Measurements from ENCODE around the gene THSD4. TPM values are rescaled to one million over a fixed set of nuclear protein-coding genes. Genes with fewer than 3 reads are reported as not detected.
"Not testable (repeated sequence)": the region's sequence is repeated elsewhere in the genome, so short reads cannot be mapped to it uniquely, and the experiment has no call there.

Gene THSD4
- total and polyA plus RNA-seq, 2 of the 4 experiments (the other 2 are of a cell fraction): 25.5 to 31.1 TPM

- no TSS peak for BruUV-seq (replicated peaks)
- POLR2A ChIA-PET (ENCODE audit: unreplicated experiment): no interaction called here
- no CpG with 5 or more reads among the region's 1 CpG for WGBS, 2 experiments (ENCODE audit: extremely low coverage in 2 of 2, insufficient read length in 1 of 2)
Observed at GRCh38 chr15:71316911-71317310, 201.6 kb downstream of the THSD4 start.

GRCh38 chr15:71319424-71319823 lies 204.2 kb downstream of the THSD4 start:
- H3K36me3 ChIP-seq (ENCODE audit: control insufficient read depth, insufficient read depth, low read length); in situ Hi-C loops (cut with MboI; ENCODE audit: low sequenced_read_pairs); H3K4me2 ChIP-seq (ENCODE audit: low read depth, low read length); H3K4me3 ChIP-seq (ENCODE audit: insufficient read depth, low read depth, low read length); dilution Hi-C loops (cut with HindIII; ENCODE audit: low sequenced_read_pairs, unreplicated experiment); POLR2A ChIA-PET (ENCODE audit: unreplicated experiment); H3K56ac ChIP-seq (ENCODE audit: extremely low read depth, insufficient read depth, low read length); H4K20me1 ChIP-seq (ENCODE audit: insufficient read depth, low read length); H3K14ac ChIP-seq (replicated peaks; ENCODE audit: low read depth, low read length); CTCF ChIA-PET; H3K23ac ChIP-seq (ENCODE audit: low read depth, low read length); H3K4ac ChIP-seq (ENCODE audit: low read depth, low read length); DNase-seq; ATAC-seq (ENCODE audit: low read depth); H3K9me3 ChIP-seq (ENCODE audit: control insufficient read depth, insufficient read depth, low read length); H2AK9ac ChIP-seq (replicated peaks; ENCODE audit: low read depth, low read length, poor library complexity); H3K27ac ChIP-seq (ENCODE audit: insufficient read depth, low read length); H4K91ac ChIP-seq (ENCODE audit: insufficient read depth, low read depth, low read length); intact Hi-C loops (cut with micrococcal nuclease); H3K27me3 ChIP-seq (ENCODE audit: control insufficient read depth, insufficient read depth, low read length); BruUV-seq (replicated peaks); H2BK5ac ChIP-seq (ENCODE audit: low read depth, low read length, poor library complexity, severe bottlenecking); H2AK5ac ChIP-seq (ENCODE audit: low read depth, low read length); H2AFZ ChIP-seq (replicated peaks; ENCODE audit: low read length, poor library complexity); H4K5ac ChIP-seq (ENCODE audit: low read depth, low read length); H3K9ac ChIP-seq (ENCODE audit: low read depth, low read length); H4K8ac ChIP-seq (ENCODE audit: low read depth in 2 of 2, low read length in 2 of 2): not testable (repeated sequence)
- H3K4me1 ChIP-seq (ENCODE audit: control insufficient read depth, insufficient read depth, low read length): peaks cover 30% of the 10 kb centered on the region
- H2BK15ac ChIP-seq (ENCODE audit: low read depth, low read length): peak overlapping the region; percentile 38; the same call in 1 of the 3 replicates
- peaks cover 7 to 51% of the 10 kb centered on the region in 2 experiments; a peak in 3 of 4 replicates for H3K79me1 ChIP-seq (ENCODE audit: low read depth in 1 of 2, low read length in 2 of 2)
- H3K9me1 ChIP-seq (ENCODE audit: insufficient read depth, low read length): peaks cover 27% of the 10 kb centered on the region
- H2BK120ac ChIP-seq (ENCODE audit: low read depth, low read length): 0 out of 2 replicates have a peak overlapping the region, but pooled peaks have one; percentile 67
- H3K18ac ChIP-seq (ENCODE audit: low read depth, low read length): peak overlapping the region; percentile 2; the same call in 1 of the 2 replicates
- peak overlapping the region; percentile 70 for H2BK20ac ChIP-seq (ENCODE audit: low read depth, low read length)
- WGBS, 2 experiments (ENCODE audit: extremely low coverage in 2 of 2, insufficient read length in 1 of 2): no CpG with 5 or more reads among the region's 3 CpGs

More at GRCh38 chr15:71316911-71317310, 201.6 kb downstream of the THSD4 start:
- DNase-seq (peak; percentile 73), ATAC-seq (ENCODE audit: low read depth) (peak; percentile 83)
- H2AK9ac ChIP-seq (replicated peaks; ENCODE audit: low read depth, low read length, poor library complexity): no peak overlapping the region
- H4K91ac ChIP-seq (ENCODE audit: insufficient read depth, low read depth, low read length): peak overlapping the region; percentile 99
- H3K9me1 ChIP-seq (ENCODE audit: insufficient read depth, low read length): peaks cover 22% of the 10 kb centered on the region
- peak overlapping the region; percentile 99 for H3K27ac ChIP-seq (ENCODE audit: insufficient read depth, low read length)
- peak overlapping the region; percentile 16; the same call in 1 of the 2 replicates for H3K4me2 ChIP-seq (ENCODE audit: low read depth, low read length)
- peak overlapping the region; percentile 95 for H3K23ac ChIP-seq (ENCODE audit: low read depth, low read length)
- CTCF ChIA-PET: no interaction called here
- no peaks in the 10 kb centered on the region; the same call in 1 of the 2 replicates for H3K36me3 ChIP-seq (ENCODE audit: control insufficient read depth, insufficient read depth, low read length)
- dilution Hi-C loops (cut with HindIII; ENCODE audit: low sequenced_read_pairs, unreplicated experiment): no loop called here
- no peak overlapping the region for H2AFZ ChIP-seq (replicated peaks; ENCODE audit: low read length, poor library complexity)
- H4K5ac ChIP-seq (ENCODE audit: low read depth, low read length): peak overlapping the region; percentile 100
- H3K27me3 ChIP-seq (ENCODE audit: control insufficient read depth, insufficient read depth, low read length): no peaks in the 10 kb centered on the region
- H3K18ac ChIP-seq (ENCODE audit: low read depth, low read length): peak overlapping the region; percentile 100
- TF ChIP-seq, protein P1, sequence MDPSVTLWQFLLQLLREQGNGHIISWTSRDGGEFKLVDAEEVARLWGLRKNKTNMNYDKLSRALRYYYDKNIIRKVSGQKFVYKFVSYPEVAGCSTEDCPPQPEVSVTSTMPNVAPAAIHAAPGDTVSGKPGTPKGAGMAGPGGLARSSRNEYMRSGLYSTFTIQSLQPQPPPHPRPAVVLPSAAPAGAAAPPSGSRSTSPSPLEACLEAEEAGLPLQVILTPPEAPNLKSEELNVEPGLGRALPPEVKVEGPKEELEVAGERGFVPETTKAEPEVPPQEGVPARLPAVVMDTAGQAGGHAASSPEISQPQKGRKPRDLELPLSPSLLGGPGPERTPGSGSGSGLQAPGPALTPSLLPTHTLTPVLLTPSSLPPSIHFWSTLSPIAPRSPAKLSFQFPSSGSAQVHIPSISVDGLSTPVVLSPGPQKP (IDR thresholded peaks at IDR 0.05; ENCODE audit: borderline replicate concordance, low read depth, low read length): no peak
- no peak for TF ChIP-seq NFE2L2 (IDR thresholded peaks at IDR 0.05; ENCODE audit: low read depth, low read length)
- no peak for TF ChIP-seq RCOR1 (IDR thresholded peaks at IDR 0.05; ENCODE audit: insufficient replicate concordance, low read length)
- no peak for TF ChIP-seq MAFK (IDR thresholded peaks at IDR 0.05; ENCODE audit: low read depth, low read length)
- no peak for TF ChIP-seq BHLHE40 (IDR thresholded peaks at IDR 0.05; ENCODE audit: low read depth, low read length)
- TF ChIP-seq CEBPB (IDR thresholded peaks at IDR 0.05; ENCODE audit: low read depth, low read length): no peak
- TF ChIP-seq MAZ (IDR thresholded peaks at IDR 0.05; ENCODE audit: borderline replicate concordance, low read depth, low read length): no peak
- TF ChIP-seq RFX5 (IDR thresholded peaks at IDR 0.05; ENCODE audit: low read depth, low read length): no peak
- H3K9me3 ChIP-seq (ENCODE audit: control insufficient read depth, insufficient read depth, low read length): no peaks in the 10 kb centered on the region
- peak overlapping the region; percentile 99 for H2BK120ac ChIP-seq (ENCODE audit: low read depth, low read length)
- peaks cover 29% of the 10 kb centered on the region for H3K4me1 ChIP-seq (ENCODE audit: control insufficient read depth, insufficient read depth, low read length)
- H4K8ac ChIP-seq (ENCODE audit: low read depth in 2 of 2, low read length in 2 of 2): peak overlapping the region; percentile 88 to 94
- peak overlapping the region; percentile 86 for H3K56ac ChIP-seq (ENCODE audit: extremely low read depth, insufficient read depth, low read length)
- intact Hi-C loops (cut with micrococcal nuclease): no loop called here
- no peaks in the 10 kb centered on the region for H4K20me1 ChIP-seq (ENCODE audit: insufficient read depth, low read length)
- peaks cover 7 to 52% of the 10 kb centered on the region in 2 experiments; a peak in 3 of 4 replicates for H3K79me1 ChIP-seq (ENCODE audit: low read depth in 1 of 2, low read length in 2 of 2)
- H3K9ac ChIP-seq (ENCODE audit: low read depth, low read length): no peak overlapping the region
- H2BK20ac ChIP-seq (ENCODE audit: low read depth, low read length): peak overlapping the region; percentile 99
- H3K4ac ChIP-seq (ENCODE audit: low read depth, low read length): peak overlapping the region; percentile 98
- in situ Hi-C loops (cut with MboI; ENCODE audit: low sequenced_read_pairs): no loop called here
- peak overlapping the region; percentile 99; the same call in 2 of the 3 replicates for H2BK15ac ChIP-seq (ENCODE audit: low read depth, low read length)
- H3K14ac ChIP-seq (replicated peaks; ENCODE audit: low read depth, low read length): peak overlapping the region; percentile 99
- H3K4me3 ChIP-seq (ENCODE audit: insufficient read depth, low read depth, low read length): no peak overlapping the region
- peak overlapping the region; percentile 99 for H2BK5ac ChIP-seq (ENCODE audit: low read depth, low read length, poor library complexity, severe bottlenecking)
- H2AK5ac ChIP-seq (ENCODE audit: low read depth, low read length): peak overlapping the region; percentile 99

Measured in IMR-90 (cell line).